Transverse colon (tissue), 3 donors: ENCODE results near the gene GJA1.

Experiments
- EP300 ChIP-seq: sonication (generic); formaldehyde crosslinking; IDR thresholded peaks from one replicate; pipeline ENCODE4 v1.6.1; 2017; ENCODE audit warnings: antibody characterized with exemption, low read depth
- POLR2A ChIP-seq: fragments of 450-650 bp; IDR thresholded peaks from one replicate; pipeline ENCODE4 v1.6.1; 2016; ENCODE audit warnings: antibody characterized with exemption, mild to moderate bottlenecking, moderate library complexity
- TF ChIP-seq, protein P1 (sequence below), 5 experiments: fragments of 200-600 bp in 3 of 5; fragments of 450-650 bp in 2 of 5; sonication (generic) in 3 of 5; IDR thresholded peaks; 1 replicate in 2 of 5; 2 replicates in 3 of 5; pipeline ENCODE4 v1.5.1; 2016 to 2017; ENCODE audit warnings: antibody characterized with exemption in 5 of 5, inconsistent platforms in 3 of 5, mild to moderate bottlenecking in 2 of 5, moderate library complexity in 1 of 5

DNA sequence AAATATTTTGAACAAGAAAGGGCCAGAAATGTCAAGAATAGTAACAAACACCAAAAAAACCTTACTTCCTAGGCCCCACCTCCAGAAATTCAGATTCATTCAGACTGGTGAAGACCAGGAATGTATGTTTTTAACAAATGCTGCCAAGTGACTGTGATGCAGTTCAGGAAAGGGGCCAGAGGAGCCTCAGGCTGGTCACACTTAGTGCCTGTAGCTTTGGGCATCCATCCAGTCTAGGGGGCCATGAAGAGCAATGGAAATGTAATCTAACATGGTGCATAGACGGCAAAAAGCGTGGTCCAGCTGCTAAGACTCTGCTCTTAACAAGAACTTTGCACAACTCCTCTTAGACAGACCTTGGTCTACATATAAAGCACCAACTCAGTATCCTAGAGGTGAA, 7.1 kb downstream of the GJA1 start:
- TF ChIP-seq, protein P1, sequence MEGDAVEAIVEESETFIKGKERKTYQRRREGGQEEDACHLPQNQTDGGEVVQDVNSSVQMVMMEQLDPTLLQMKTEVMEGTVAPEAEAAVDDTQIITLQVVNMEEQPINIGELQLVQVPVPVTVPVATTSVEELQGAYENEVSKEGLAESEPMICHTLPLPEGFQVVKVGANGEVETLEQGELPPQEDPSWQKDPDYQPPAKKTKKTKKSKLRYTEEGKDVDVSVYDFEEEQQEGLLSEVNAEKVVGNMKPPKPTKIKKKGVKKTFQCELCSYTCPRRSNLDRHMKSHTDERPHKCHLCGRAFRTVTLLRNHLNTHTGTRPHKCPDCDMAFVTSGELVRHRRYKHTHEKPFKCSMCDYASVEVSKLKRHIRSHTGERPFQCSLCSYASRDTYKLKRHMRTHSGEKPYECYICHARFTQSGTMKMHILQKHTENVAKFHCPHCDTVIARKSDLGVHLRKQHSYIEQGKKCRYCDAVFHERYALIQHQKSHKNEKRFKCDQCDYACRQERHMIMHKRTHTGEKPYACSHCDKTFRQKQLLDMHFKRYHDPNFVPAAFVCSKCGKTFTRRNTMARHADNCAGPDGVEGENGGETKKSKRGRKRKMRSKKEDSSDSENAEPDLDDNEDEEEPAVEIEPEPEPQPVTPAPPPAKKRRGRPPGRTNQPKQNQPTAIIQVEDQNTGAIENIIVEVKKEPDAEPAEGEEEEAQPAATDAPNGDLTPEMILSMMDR (IDR thresholded peaks at IDR 0.05): no peak
- TF ChIP-seq POLR2A (no peak), EP300 (no peak)
